GM15510 (cell line): ENCODE data around the gene RHCG.

Experiments
- POLR2A ChIP-seq: IDR thresholded peaks from 3 replicates; pipeline ENCODE4 v1.6.1; 2011; ENCODE audit warnings: borderline replicate concordance; ENCODE audit not compliant: insufficient read length; ENCODE audit errors: extremely low read depth

The RHCG gene

DNA sequence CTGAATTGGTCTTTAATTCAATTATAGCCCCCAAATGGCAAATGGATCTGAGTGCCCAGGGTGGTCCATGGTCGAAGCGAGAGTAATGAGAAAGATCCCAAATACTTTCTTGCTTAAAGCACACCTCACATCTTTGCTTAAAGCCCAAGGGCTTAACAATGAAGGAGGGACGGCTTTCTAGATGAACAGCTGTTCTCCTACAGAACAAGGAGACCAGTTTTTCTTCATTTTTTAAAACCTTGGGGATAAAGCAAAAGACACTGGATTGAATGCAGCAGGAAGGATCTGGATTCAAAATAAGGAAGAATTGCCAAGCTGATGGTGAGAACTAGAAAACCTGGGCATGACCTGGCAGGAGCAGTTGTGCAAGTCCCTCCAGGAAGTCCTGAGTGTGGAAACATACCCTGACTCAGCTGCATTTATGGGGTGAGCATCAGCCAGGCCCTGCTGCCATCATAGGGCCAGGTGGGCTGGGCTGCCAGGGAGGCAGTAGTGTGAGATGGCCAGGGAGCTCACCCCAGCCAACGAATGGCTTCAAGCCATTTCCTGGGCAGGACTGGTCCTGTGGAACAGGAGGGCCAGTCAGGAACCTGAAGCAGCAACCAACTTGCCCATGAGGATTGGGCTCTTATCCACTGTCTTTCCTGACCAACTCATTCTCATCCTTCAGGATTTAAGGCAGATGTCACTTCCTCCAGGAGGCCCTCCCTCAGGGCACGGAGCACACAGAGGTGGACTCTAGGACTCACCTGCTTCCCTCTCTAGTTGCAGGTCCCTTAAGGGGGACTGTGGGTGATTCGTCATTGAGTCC, 18.4 kb upstream of the RHCG start:
- no peak for TF ChIP-seq POLR2A

DNA sequence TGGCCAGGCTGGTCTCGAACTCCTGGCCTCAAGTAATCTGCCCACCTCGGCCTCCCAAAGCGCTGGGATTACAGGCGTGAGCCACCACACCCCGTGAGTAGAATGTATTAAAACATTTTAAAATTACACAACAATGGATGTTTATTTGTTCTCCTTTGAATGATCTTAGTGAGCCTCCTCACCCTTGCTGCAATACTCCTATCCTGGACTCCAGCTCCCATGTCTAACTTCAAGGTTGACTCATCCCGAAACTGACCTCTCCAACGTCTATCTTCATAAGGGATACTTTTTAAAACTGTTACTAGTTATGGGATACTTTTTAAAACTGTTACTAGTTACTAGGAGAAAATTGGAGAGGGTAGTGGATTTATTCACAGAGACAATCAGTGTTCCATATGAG, 17.8 kb upstream of the RHCG start:
- no peak for TF ChIP-seq POLR2A

DNA sequence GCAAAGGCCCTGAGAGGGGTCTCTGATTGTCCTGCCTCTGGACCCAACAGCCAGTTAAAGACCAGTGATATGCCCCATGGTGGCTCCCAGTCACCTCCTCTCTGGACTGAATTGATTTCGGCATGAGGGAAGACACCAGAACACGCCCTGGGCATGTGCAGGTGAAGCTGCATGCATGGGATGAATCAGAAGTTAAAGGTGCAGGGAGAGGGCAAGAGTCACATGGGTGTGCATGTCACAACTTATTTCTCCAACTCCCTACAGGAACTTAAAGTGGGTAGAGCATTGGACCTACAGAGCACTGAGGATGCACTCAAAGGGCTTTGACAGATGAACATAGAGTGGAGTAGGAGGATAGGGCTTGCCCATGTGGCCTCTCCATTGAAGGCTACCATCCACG, 16.9 kb upstream of the RHCG start:
- TF ChIP-seq POLR2A = no peak

DNA sequence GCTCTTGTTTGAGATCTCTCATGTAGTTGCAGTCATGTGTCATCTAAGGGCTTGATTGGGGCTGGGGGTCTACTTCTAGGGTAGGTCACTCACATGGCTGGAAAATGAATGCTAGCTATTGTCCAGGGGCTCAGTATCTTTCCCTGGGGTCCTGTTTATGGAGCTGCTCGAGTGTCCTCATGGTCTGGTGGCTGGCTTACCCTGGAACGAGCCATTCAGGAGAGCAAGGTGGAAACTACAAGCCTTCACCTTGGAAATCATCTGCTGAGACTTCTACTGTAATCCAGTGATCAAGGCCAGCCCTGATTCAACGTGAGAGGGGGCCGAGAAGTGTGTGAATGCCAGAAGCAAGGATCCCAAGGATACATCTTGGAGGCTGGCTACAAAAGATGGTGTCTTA, 16.2 kb upstream of the RHCG start:
- TF ChIP-seq POLR2A = no peak

DNA sequence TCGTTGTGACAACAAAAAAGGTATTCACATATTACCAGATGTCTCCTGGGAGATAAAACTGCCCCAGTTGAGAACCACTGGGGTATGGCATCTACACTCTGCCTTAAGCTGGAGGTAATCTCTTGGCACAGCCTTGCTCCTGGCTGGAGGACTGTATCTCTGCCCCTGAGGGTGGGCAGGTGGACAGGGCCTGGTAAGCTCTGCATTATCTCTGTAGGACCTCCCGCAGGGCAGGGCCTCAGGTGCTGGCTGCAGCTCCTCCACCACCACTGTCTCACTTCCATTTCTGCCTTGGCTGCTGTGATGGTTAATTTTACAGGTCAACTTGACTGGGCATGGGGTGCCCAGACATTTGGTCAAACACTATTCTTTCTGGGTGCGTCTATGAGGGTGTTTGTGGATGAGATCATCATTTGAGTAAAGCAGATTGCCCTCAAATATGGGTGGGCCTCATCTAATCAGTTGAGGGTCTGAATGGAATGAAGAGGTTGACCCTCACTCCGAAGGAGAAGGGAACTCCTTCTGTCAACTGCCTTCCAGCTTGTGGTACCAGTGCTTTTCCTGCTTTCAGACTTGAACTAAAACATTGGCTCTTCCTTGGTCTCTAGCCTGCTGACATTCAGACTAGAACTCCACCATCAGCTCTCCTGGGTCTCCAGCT, 9.8 kb upstream of the RHCG start:
- no peak for TF ChIP-seq POLR2A

DNA sequence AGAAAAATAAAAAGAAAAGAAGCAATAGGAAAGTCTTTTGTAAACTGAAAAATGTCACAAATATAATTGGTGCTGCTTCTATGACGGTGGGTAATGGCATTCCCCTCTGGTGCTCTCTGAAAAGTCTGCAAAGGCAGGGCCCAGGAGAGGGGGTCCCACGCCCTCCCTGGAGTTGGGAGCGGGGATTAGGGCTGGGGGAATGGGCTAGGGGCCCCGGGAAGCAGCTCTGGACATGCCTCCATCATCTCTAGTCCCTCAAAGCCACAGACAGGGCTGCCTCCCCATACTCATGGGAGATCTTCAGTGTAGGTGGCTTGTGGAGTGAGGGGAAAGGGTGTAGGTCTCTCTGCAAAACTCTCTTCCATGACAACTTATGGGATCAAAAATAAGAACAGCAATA, 7.8 kb upstream of the RHCG start:
- TF ChIP-seq POLR2A = no peak

DNA sequence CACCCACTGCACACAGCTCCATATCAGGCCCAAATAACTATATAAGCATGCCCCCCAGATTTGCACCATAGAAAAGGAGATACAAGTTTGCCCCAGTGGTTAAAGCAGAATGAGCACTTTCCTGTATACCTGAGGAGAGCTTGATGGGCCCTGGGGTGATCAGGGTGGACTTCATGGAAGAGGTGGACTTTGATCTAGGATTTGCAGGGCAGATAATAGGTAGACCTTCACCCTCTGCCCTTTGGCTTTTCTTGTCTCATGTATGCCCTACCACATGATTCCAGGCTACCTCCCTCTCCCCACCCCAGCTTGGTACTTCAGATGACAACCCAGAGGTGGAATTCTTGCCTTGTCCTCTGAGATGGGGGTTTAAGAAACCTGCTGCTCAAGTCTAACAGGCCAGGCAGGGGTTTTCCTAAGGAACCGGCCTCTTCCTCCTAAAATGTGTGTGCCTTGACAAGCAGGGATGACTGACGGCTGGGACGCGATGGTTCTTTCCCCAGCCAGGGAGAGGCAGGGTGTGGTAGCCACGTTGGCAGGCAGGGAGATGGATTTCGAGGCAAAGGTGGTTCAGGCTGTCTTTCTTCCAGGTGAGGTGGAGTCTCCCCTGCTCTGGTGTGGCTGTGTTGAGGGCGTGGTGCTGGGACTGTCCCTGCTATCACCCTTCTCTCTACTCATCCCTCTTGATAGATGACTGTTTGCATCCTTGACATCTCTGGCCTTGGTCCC, 6.6 kb upstream of the RHCG start:
- TF ChIP-seq POLR2A = no peak

DNA sequence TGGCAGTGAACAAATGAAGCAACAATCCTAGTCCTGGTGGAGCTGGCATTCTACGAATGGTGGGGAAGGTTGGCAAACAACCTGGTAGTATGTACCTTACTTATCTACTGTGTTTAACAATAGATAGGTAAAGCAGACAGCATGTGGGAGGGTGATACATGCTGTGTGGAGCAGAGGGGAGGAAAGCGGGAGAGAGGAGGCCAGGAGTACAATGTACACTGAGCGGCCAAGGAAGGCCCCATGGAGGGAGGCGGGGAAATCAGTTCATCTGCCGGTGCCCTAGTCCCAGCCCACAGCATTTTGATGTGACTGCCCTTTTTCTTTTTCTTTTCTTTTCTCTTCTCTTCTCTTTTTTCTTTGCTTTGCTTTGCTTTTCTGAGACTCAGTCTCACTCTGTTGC, 5.3 kb upstream of the RHCG start:
- TF ChIP-seq POLR2A = no peak

DNA sequence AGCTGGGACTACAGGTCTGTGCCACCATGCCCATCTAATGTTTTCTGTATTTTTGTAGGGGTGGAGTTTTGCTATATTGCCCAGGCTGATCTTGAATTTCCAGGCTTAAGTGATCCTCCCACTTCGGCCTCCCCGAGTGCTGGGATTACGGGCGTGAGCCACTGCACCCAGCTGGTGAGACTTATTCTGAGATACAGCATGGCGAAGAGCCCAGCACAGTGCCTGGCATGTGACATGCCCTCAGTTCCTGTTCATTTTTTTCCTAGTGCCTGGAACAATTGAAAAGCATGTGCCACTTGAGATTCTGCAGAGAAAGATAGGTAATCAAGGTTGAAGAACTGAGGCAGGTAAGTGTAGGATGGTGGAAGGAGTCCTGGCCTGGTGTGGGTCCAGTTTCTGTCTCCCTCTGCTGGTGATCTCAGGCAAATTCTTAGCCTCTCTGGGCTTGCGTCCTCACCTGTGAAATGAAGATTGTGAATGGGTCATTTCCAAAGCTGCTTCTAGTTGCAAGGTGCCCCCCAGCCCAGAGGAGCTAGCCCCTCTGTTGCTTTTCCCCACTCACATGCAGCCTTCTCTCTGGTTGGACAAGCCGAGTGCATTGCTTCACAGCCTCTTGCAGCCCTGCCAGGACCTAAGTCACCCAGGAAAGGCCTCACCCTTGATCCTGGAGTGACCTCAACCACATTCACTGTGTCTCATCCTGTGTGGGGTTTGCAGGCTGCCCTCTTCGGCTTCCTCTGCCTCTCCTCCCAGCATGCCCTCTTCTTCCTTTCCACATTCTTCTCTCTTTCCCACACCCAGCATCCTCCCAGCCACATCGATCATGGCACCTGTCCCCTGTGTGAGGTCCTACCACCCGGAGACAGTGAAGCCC, 4.3 kb upstream of the RHCG start:
- no peak for TF ChIP-seq POLR2A

DNA sequence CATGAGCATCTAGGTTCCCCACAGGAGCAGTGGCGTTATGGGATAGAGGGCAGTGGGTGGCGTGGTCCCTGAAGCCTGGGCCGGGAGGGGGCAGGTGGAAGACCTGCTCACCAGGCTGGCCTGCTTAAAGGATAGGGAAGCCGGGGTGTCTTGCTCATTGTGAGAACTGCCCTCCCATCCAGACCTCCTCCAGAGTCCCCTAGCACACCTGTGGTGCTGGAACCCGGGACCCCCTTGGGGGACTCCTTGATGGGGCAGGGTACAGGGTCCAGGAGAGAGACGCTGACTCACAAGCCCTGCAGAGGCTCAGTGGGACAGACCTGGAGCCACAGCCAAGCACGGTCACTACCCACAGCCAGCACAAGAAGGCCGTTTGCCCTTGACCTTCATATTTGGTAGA, 2.8 kb upstream of the RHCG start:
- no peak for TF ChIP-seq POLR2A

DNA sequence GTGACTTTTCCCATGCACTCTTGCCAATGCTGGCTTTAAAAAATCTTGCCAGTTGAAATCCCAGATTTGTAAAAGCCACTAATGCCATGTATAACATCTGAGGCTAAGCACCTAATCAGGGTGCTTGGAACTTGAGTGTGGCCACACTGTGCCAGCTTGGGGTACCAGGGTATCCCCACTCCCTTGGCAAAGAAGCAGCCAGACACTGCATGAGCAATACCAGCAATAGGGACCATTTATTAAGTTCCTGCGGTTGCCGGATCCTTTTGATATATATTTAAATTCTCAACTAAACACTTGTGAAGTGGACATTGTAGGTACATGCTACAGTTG, 2.2 kb upstream of the RHCG start:
- no peak for TF ChIP-seq POLR2A

DNA sequence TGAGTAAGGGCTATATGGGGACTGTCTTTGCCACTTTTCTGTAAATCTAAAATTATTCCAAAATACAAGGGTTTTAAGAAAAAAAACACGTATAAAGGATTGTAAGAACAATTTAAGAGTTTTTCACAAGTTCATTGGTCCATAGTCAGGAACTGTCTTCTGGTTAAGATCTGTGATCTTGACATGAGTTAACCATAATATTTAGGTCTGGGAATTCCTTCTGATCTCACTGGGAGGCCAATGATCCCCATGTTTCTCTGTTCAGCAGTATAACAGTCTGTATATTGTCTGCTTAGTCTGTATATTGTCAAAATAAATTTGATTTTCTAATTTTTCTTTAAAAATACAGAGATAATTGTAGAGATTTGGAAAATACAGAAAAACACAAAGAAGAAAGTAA, 848 bp upstream of the RHCG start:
- TF ChIP-seq POLR2A = no peak

DNA sequence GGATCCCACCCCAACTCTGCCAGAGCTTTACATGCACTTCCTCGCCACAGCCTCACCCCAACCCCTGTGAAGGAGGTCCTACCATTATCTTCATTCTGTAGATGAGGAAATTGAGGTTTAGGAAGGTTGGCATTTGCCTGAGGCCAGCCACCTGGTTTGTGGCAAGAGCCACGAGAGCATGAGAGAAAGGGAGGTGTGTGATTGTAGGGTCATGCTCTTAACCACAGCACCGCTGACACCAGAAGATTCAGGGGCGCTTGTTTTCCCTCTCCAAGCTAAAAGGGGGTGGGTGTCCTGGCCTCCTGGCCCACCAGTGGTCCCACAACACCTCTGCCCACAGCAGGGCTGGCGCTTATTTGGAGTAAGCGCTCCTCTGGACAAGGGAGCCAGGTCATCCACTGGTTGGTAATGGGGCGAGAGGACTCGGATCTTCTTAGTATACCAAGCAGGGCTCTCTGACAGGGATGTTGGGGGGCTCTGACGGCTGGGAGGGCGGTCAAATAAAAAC, 691 bp downstream of the RHCG start:
- TF ChIP-seq POLR2A = no peak

DNA sequence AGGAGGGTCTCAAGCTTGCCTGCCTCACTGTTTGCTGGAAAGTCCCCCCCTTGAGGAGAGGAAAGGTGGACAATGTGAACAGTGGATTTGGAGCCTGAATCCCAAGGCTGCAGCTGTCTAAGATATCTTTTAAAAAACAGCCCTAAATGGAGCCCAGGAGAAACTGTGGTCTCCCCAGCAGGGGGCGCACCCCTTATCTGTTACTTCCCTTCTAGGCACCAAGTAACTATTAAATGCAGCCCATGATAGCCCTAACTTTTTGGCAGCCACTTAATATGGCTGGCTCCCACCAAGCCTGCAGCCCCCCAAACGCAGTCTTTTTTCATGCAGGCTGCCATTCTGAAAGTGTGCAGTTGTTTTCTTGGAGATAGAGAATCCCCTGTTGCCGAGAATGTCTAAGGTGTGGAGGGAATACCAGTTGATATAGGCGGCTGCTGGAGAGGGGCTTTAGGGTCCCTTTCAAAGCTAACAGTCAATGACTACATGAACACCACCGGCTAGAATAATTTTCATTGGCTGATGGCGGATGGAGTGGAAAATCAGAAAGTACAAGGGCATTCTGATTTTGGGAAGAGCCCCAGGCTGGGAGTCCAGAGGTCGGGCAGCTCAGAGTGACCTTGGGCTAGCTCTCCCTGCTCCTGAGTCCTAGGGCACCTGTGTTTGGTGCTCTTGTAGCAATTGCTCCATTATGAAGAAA, 1.3 kb downstream of the RHCG start:
- no peak for TF ChIP-seq POLR2A
